ENCODE data around the gene FBXO41. TPM values are rescaled to one million over a fixed set of nuclear protein-coding genes. Genes with fewer than 3 reads are reported as not detected.

FBXO41 gene
- total and polyA plus RNA-seq, 9 of the 15 experiments (the other 6 are each of a cell fraction or from before 2014, with no cell fraction given) = 0.21 to 8.2 (median 3.5) TPM

DNA sequence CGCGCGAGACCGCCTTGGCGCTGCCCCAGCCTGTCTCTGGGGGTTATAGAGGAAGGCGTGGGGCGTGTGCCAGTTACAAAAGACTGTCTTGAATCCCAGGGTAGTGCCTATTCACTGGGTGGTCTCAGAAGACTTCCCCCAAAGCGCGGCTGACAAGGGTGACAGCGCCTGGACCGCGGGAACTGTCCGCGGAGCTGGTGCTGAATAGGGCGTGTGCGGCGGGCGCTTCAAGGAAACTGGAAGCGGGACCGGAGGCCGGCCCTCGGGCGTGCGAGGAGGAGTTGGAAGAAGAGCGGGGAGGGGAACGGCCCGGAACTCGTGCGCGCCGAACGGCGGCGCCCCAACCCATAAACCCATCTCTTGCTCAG, 6.8 kb upstream of the FBXO41 start (continued):
- TF ChIP-seq LCOR (CRISPR knock-in tag; IDR thresholded peaks at IDR 0.05) (no peak), ZNF140 (CRISPR knock-in tag; IDR thresholded peaks at IDR 0.05) (no peak), MYC (IDR thresholded peaks at IDR 0.05; ENCODE audit: low read depth, low read length) (no peak), MYC (CRISPR knock-in tag; IDR thresholded peaks at IDR 0.05; ENCODE audit: borderline replicate concordance, low read depth) (no peak), ZZZ3 (IDR thresholded peaks at IDR 0.05) (no peak), PKNOX1 (IDR thresholded peaks at IDR 0.05) (no peak), FOXJ2 (tag; IDR thresholded peaks at IDR 0.05) (no peak), ZBTB7A (IDR thresholded peaks at IDR 0.05; ENCODE audit: borderline replicate concordance, control insufficient read depth, low read depth, low read length) (no peak), SRF (CRISPR knock-in tag; IDR thresholded peaks at IDR 0.05) (peak in 1 of 2 experiments; percentile 27; a peak in 1 of 4 replicates), NCOA4 (IDR thresholded peaks at IDR 0.05; ENCODE audit: partially characterized antibody) (no peak), ZNF584 (CRISPR knock-in tag; IDR thresholded peaks at IDR 0.05; ENCODE audit: low read depth) (0 out of 2 replicates have a peak, but pooled peaks have one; percentile 17), CREB5 (CRISPR knock-in tag; IDR thresholded peaks at IDR 0.05) (no peak), POLR2AphosphoS2 (IDR thresholded peaks at IDR 0.05; ENCODE audit: low read length) (no peak), POU5F1 (IDR thresholded peaks at IDR 0.05; ENCODE audit: borderline replicate concordance, low read depth, low read length, partially characterized antibody) (no peak), HDAC1 (IDR thresholded peaks at IDR 0.05) (0 out of 4 replicates have a peak, but pooled peaks of 1 of the 2 experiments have one; percentile 23), NFIC (IDR thresholded peaks at IDR 0.05) (no peak), ZNF511 (CRISPR knock-in tag; IDR thresholded peaks at IDR 0.05) (peak; percentile 81; the same call in 1 of the 2 replicates), REST (IDR thresholded peaks at IDR 0.05; ENCODE audit: borderline replicate concordance) (peak; percentile 99), REST (CRISPR knock-in tag; IDR thresholded peaks at IDR 0.05; ENCODE audit: low read depth) (peak; percentile 97)
